ENCODE results near the gene MAD1L1.
"Not testable (repeated sequence)": the region's sequence is repeated elsewhere in the genome, so short reads cannot be mapped to it uniquely, and the experiment has no call there.

MAD1L1 gene

DNA sequence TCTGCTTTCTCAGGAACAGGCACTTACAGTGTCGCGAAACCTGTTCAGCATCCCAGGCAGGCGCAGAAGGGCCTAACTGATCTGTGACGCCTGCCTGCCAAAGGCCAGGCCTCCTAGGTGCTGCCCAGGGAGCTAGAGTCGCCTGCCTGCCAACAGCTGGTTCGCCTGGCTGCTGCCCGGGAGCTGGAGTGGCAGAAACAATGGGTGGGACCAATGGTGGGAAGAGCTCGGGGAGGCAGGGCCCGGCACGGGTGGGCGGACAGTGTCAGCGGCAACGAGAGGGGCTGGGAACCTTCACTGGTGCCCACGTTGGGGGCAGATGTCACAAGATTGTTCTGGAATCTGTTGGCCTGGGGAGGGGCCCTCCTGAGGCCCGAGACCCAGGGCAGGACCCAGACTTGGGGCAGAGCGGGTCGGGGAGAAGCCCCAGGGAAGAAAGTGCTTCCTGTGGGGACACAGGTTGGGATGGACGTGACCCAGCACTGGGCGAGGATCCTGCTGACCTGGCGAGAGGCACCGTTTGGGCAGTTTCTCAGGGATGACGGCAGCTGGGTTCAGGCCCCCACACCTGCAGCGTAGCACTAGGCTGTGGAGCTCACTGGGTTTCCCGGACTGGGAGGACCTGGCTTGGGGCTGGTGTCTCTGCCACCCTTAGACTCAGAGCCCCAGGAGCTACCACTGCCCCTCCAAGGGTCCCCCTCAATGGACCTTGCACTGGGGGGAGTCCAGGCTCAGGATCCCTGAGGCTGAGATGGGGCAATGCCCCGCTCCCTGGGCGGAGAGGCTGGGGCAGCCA lies 380.8 kb downstream of the MAD1L1 start:
- no peak for DNase-seq

DNA sequence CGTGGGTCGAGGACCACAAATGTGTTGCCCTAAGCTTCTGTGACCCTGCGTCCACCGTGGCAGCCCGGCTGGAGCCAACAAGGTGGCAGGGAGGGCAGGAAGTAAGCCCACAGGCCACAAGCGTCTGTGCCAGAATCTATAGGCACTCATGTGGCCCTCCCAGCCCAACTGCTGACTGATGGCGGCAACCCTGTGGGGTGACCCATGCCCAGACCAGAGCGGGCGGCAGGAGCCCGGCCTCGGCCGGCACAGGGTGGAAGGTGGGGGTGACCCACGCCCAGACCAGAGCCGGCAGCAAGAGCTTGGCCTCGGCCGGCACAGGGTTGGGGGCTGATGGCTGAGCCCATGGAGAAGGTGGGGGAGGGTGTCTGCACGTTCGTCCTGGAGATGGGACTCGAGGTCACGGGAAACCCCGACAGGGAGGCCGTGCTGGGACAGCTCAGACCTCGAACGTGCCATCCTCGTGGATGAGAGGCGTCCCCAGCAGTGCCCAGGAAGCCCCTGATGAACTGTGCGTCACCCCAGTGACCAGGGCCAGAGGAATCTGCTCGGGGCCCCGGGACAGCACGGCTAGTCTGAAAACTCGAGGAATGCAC lies 381.7 kb downstream of the MAD1L1 start:
- no peak for DNase-seq

DNA sequence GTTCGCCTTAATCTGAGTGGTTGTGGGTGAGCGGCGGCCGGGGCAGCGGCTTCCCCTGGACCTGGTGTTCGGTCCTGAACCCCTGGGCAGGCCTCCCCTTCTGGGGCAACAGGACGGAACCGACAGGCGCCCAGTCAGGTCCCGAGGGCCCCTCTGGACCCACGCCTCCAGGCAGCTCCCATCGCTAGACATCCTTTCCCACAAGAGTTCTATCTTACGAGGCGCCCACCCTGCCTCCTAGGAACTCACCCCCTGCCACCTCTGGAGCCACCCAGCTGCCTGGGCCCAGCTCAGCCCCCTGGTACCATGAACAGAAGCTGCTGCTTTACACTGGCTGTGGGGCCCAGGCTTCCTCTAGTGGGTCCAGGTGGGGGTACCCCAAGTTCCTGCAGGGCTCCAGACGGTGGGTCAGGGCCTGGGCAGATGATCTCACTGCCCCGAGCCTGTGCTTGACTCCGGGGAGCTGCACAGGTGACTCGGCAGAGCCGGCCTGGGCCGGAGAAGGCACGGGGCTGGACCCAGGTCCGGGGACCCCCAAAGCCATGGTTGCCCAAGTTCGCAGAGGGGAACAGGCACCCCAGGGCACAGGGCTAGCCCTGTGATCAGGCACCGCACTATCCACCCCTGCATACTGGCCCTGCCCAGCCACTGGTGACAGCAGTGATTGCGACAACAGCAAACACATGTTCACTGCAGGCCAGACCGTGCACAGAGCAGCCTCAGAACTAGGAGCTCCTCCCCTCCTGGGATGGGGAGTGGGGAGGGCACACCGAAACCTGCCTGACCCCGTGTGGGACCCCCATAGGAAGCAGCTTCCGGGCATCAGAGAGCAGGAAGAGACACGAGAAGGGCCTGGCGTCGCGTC lies 382.4 kb downstream of the MAD1L1 start:
- no peak for DNase-seq

DNA sequence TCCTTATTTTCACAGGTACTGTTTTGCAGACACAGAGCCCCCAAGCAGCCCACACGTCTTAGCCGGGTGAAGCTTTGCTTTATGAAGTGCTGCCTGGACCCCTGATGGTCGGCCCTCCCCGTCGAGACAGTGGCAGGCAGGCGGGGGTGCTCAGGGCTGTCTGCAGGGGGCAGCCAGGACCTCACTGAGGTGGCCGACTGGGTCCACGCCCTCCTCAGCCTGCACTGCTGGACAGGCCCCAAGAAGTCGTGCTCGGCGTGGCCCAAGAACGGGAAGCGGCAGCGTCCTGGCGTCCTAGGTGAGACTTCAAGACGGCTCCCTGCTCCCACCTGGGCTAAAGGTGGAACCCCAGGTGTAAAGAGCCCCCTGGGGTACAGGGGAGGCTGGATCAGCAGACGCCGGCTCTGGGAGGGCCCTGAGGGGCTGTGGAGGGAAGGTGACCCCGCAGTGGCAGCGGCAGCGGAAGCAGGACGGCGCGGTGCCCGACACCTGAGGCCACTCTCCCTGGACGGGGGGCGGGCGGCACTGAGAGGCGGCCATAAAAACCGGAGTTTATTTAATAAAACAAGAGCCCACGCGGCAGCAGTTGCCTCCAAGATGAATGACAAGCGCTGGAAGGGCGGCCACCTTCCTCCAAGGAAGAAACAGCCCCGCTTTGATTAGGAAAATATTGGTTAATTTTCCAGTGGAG lies 383.2 kb downstream of the MAD1L1 start:
- no peak for DNase-seq

DNA sequence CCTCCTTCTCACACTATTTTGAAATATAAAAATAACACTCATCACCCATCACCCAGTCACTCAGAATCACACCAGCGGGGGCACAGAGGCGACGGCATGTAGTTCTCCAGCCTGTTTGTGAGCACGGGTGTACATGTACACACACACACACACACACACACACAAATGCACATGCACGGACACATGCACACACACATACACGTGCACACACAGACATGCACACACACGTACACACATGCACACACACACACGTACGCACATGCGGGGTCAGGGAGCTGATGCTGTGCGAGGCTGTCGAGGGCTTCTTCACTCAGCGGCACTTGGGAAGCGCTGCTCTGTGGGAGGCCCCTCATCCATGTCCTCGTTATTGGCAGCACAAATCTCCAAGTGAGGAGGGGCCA lies 383.8 kb downstream of the MAD1L1 start:
- DNase-seq, result no peak

DNA sequence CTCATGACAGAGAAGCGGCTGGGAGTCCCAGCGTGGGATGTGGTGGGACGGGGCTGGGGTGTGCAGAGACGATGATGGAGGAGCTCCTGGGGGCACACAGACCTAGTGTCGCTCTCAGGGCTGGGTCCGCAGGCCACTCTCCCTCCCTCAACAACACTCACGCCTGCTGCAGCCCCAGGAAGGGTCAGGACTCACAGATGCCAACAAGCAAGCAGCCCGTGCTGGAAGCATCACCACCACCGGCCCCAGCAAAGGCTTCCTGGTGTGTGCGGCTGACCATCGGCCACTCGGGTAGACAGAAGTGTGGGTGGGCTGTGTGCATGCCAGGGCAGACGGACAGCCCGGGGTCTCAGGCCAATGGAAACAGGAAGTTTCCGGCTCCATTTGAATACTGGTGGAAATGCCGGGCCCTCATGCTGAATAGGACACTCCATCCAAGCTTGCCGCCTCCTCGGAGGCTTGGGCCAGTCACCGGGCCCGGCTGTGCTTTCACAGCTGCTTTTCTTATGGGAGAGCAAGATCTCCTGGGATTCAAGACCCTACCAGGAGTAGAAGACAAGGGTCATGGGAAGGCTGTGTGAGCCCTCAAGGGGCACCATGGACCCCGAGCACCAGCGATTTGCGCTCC lies 384.6 kb downstream of the MAD1L1 start:
- DNase-seq, result no peak

DNA sequence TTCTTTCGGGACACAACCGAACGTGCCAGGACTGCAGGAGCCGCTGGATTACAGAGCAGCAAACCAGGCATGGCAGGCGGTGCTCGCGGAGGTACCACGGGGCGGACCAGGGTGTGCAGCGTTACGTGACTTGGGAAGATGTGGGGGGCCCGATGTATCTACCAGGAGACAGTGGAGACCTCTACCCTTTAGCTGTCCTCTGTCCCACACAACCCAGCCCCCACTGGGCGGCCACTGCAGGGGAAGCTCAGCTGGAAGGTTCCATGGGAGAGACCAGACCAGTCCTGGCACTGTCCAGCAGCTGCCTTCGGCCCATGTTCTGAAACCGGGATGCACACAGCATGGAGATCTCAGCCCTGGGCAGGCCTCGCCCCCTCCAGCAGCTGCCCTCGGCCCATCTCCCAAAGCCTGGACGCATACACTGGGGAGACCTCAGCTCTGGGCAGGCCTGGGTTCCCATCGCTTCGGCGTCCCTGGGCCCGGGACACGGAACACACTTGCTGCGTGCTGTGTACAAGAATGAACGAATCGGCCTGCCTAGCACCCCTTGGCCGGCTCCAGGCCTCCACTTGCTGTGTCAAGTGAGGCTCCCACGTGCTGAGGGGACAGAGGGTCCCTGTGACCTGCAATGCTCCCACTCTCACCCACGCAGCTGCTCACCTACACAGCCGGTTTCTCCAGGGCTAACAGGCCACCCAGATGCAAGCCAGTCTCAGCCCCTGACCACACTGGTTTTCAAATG lies 385.3 kb downstream of the MAD1L1 start:
- DNase-seq, result no peak

DNA sequence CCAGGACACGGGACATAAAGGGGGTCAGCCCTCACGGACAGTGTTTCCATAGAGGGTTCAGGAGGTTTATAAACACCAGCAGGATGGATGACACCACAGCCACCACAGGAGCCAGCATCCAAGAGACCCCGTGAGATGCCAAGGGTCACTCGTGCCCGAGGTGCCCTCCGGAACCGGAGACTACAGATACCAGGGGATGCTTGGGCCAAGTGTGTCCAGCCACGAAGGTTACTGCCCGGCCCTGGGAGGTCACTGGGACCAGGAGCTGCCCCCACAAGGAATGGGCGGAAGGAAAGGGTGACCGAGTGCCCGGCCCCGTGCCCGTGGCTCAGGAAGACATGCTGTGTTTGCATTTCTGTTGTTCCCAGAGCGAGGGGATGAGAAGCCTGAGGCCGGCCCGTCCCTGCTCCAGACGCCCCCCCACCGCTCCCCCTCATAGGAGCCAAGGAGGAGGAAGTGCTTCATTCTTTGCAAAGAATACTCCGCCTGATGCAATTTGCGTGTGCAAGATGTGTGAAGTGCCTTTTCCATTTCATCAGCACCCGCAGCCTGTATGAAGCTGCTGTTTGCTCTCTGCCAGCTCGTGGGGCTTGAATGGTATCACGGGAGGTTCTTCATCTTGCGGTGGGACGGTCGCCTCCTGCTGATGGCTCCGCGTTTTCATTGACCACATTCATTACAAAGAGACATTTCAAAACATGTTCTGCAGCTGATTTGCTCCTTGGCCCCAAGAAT lies 386.2 kb downstream of the MAD1L1 start:
- no peak for DNase-seq

DNA sequence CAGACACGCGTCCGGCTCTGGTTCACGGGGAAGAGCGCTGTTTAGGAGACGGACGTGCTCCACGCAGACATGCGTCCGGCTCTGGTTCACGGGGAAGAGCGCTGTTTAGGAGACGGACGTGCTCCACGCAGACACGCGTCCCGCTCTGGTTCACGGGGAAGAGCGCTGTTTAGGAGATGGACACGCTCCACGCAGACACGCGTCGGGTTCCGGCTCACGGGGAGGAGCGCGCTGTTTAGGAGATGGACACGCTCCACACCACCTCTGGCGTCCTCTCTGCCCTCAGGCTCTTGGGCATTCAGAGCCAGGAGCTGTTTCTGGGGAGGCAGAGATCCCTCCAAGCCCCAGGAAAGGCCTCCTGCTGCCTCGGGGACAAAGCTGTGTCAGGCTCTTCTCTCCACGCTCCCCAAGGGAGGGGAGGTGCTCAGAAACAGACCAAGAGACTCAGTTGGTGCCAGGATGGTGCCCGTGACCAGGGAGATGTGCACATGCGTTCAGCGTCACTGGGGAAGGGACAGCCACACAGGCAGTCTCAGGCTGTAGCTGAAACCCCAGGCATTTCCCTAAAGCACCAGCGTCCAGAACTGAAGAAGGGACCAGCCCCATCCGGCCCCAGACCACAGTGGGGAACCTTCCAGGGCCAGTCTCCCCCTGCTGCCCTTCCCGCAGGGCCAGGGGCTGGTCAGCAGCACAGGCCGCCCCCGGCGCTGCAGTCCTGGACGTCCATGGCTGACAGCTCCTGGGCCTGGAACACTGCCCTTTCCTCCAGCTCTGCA lies 387.0 kb downstream of the MAD1L1 start:
- DNase-seq, result no peak

DNA sequence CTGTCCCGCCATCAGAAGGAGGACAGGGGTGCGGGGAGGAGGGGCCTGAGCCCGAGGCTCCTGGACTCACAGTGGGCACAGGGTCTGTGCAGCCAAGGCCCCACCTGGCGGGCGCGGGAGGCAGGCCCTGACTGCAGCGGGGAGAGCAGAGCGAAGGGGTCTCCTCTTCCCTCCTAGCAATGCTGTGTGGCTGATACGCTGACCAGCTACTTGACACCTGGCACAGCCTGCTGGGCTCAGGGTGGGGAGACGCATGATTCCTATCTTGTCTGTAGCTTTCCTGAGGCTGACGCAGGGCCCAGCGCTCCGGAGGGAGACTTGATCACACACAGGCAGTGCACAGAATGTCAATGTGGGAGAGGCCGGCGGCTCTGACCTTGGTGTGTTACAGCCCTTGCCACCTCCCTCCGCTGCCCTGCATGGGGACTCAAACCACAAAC lies 387.8 kb downstream of the MAD1L1 start:
- DNase-seq, result no peak

DNA sequence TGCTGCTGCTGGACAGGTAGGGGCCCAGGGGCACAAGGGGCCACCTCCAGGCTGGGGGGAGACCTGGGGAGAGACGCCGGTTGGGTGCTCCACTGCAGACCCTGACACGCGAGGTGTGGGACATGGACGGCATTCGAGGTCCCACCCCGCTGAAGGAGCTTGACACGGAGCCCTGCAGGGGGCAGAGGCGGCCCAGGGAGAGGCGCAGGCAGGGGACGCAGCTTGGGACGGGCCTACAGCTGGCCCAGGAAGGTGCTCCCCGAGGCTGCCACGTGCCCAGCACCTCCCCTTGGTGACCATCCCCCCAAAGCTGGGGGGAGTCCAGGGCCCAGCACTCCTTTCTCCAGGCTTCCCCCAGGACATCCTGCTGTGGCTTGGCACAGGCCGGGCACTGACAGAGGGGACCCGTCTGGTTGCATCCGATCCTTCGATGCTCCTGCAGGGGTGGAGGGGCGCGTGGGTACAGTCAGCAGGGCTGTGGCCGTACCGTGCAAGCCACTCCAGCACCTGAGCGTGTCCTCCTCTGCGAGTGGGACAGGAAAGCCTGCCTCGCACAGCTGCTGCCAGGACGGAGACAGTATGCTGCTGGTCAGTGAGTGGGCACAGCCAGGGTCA lies 388.3 kb downstream of the MAD1L1 start:
- no peak for DNase-seq

DNA sequence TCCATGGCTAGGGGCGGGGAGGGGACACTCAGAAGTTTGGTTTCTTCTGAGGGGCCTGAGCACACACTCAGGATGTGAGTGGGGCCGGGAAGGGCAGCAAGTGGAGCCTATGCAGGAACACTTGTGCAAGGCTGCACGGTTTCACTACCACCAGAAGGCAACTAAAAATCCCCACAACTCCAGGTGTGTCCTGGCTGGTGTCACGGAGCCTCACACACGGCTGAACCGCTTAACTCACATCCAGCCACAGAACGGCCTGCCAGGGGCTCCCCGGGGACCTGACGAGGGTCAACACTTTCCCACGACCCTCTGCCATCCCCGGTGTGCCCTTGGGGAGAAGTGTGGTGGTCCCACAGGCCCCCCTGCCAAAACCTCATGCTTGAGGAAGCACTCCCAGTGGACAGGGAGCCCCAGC lies 388.8 kb downstream of the MAD1L1 start:
- no peak for DNase-seq

DNA sequence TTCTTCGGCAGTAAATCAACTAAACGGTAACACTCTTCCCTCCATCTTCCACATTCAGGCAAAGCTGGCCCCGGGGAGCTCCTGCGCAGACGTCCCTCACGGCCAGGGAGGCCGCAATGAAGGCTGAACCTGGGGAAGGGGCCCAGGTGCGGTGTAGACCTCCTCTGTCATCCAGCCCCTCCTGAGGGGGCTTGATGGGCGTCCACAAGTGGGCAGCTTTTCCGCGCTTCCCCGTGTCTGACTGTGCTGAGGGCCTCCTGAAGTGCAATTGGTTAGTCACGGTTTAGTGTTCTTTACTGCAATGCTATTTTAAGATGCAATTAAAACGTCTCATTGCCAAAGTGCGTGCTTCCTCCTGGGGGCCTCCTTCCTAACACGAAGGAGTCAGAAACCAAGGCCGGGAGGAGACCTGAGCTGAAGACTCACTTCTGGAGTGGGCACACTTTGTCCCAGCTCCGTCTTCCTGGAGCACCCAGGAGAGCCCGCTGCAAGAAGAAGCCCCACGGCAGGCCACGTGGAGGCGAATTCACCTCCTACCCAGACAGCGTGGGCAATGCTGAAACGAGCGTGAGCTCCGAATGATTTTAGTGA lies 389.4 kb downstream of the MAD1L1 start:
- DNase-seq, result no peak

DNA sequence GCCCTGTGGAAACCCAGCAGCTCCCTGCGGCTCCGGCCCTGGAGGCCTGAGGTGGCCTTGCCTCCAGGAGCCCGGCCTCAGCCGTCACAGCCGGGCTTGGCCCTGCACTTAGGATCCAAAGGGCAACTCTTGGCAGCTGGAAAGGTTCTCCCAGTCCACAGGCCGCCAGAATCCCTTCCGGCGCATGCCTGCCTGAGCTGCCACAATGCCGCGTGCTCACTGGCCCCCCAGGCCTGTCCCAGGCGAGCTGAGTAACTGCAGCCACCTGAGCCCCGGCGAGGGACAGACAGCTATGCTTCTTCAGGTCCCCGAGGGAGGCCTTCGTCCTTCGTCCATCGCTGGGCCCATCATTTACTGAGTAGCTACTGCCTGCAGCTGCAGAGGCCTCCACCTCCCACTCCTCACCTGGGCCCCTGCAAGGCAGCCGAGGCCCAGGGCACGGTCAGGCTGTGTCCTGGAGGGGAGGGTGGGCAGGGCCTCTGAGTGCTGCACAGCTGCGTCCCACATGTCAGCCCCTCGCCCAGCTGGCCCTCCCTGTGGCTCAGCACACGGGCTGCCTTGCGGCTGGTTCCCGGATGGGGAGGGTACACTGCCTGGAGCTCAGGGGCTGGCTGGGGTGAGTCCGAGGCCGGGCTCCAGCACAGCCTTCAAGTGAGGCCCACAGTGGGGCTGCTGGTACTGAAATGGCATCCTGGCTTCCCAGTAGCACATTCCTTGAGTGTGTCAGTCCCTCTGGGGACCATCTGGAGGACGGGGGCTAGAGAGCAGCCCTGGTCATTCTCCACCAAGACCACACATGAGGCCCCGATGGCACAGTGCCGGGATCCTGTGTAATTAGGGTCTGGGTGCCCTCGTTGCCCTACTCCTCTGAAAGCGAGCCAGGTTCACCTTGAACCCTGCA lies 390.2 kb downstream of the MAD1L1 start:
- no peak for DNase-seq

DNA sequence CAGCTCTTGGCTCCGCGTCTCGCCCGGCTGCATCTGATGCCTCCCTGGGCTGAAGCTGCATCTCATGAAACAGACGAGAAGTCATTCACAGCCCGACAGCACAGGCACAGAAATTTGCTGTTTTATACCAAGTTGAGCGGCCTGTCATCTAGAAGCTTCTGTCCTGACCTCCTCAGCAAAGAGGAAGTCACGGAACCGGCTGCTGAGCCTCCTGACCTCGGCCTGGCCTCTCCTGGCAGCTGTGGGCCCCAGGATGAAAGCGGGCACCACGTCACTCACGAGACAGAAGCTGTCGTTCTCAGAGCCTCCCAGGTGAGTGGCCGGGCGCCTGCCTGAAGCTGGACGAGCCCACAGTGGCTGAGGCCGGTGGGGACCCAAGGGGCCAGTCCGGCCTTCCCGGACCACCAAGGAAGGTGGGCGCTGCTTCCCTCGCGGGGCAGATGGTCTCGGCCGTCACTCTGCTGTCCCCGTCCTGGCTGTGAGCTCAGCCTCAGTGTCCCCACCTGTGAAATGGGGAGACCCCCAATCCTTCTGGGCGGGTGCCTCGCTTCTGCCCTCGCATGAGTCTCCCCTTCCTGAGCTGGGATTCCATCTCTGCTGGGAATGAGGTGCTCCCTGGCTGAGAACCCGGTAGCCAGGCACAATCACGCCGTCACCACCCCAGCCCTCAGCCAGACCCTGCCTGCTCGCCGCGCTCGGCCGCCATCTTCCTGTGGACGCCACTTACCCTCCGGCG lies 391.3 kb downstream of the MAD1L1 start:
- DNase-seq, result not testable (repeated sequence)

DNA sequence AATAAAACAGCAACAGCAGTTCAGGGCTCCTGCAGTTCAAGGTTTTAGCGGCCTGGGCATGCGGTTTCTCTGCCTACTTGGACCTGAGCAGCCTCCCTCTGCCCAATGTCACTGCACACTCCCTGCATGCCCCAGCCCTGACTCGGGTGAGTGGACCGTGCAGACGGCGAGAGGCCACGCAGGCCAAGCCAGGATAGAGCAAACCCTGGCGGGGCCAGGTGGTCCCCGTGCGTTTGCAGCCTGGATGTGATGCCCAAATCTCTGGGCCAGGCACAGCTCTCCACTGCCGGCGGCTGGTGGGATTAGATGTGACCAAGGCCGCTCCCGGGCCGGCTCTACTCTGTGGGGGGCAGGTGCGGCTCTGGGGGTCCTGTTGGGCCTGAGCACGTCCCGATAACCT lies 392.0 kb downstream of the MAD1L1 start:
- DNase-seq, result not testable (repeated sequence)

DNA sequence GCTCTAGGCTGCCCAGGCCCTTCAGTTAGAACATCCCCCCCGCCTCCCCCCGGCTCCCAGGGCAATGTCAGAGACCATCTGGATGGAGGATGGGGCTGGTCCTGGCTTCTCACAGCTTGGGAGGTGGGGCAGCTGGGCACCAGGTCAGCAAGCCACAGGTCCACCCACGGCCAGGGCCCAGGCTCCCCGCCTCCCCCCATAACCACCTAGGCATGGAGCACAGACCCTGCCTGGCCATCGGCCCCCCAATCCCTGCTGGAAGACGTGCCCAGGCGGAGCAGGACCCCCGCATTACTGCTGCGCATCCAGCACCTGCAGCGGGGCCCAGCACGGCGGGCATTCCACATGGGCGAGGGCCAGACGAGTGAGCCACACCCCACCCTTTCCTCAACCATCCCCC lies 393.0 kb downstream of the MAD1L1 start:
- no peak for DNase-seq

Measured in activated CD4-positive, alpha-beta T cell treated with anti-CD3 and anti-CD28 coated beads, Interleukin-2, Interleukin-6, amounts not matched to agents 100 ng/mL and 50 ng/mL, durations not matched to agents 16 hours and 8 hours (primary cell).